Measurements from ENCODE around the gene CENPO. TPM values are rescaled to one million over a fixed set of nuclear protein-coding genes. Genes with fewer than 3 reads are reported as not detected.

The CENPO gene
- total RNA-seq, 1 experiment from 2014 or later: 42.1 TPM

DNA sequence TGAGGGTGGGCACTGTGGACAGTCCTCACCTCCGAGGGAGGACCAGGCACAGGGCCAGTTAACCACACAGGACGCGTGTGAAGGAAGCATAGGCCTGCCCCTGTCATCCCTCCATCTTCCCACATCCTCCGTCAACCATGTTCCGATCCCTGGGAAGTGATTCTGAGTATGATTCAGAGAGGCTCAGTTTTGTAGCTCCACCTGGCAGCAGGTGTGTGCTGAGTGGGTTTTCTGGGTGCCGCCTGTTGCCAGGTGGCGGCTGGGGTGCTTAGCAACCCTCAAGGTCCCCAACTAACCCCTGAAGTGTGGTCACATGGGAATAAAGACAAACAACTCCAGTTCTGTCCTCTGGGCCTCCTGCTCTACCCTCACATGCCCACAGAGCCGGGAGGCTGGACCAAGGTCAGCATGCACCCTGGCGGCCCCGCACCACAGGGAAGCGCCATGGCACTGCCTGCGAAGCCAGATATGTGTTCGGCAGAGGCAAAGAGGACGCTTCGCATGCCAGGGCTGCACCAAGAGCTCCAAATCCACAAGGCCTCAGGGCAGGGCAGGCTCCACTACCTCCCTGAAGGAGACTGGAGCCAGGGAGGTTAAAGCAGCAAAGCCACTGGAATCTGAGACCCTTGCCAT lies 66.9 kb downstream of the CENPO start:
- no peak for DNase-seq (ENCODE audit: low read depth)

DNA sequence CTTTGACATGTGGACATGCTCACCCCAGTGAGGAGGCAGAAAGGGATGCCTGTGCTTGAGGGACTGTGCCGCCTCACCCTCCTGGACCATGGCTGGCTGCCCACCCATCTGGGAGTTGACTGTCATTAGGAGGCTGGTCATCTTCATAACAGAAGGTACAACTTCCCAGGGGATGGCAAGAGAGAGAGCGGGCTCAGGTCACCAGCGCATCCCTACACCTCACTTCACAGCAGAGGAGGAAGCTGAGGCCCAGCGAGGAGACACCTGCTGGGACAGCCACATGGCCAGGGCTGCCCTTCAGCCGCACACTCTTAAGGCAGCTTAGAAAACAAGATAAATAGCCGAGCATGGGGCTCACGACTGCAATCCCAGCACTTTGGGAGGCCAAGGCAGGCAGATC lies 67.4 kb downstream of the CENPO start:
- DNase-seq (ENCODE audit: low read depth): no peak

DNA sequence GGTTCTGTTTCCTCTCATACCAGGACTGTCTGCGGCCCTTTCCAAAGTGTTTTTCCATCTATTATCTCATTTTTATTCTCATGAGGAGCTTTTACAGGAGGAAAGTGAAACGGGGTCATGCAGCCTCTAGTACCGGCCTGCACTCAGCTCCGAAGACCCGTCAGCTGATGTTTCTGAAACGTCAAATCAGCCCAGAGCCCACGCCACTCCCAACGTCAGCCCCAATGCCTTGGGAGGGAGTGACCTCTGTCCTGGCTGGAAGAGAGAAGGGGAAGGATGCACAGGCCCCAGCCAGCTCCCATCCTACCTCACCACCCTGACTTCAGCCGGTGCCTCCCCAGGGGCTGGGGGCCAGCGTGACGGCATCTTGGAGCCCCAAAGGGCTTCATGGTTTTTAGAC lies 68.3 kb downstream of the CENPO start:
- DNase-seq (ENCODE audit: low read depth): no peak

DNA sequence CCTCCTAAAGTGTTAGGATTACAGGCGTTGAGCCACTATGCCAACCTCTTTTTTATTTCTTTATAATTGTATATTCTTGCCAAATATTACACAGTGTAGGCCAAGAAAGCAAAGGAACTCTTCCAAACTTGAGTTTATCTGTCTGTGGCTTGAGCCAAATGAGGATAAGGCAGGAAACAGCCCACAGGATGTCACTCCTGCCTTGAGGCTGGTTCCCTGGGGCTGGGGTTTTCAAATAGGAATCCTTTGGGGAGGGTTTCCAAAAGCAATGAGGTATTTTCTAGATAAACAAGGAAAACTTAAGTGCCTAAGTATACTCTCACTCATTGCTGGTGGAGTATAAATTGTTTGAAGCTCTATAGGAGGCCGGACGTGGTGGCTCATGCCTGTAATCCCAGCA lies 70.4 kb downstream of the CENPO start:
- no peak for DNase-seq (ENCODE audit: low read depth)

DNA sequence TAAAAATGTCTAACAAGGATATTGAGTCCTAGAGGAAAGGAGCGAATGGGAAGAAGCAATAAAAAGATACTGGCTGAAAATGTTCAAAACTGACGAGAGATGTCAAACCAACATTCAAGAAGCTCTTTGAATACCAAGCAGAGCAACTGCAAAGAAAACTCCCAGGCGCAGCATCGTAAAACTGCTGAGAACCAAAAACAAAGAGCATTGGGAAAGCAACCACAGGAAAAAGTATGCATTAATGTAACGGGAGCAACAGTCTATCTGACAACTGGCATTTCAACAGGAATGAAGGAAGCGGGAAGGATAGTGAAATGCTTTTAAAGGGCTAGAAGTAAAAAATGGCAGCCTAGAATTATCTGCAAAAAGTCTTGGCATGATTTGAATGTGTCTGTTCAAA lies 73.7 kb downstream of the CENPO start:
- DNase-seq (ENCODE audit: low read depth): no peak

DNA sequence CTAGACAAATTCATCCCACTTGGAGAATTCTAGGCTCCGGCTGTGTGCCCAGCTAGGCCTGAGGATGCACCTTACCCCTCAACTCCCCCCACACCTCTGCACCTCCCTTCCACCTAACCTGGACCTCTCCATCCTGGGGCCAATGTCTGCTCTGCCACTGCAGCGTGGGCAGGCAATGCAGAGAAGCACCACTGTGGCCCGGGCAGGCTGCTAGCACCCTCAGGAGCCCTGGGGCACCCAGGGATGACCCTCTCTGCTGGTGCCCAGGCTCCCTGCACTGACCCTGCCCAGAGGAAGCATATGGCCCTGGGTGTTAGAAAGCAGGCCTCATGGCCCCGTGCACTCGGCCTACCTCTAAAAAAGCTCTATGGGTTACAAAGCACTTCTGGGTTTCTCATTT lies 77.2 kb downstream of the CENPO start:
- DNase-seq (ENCODE audit: low read depth): no peak

DNA sequence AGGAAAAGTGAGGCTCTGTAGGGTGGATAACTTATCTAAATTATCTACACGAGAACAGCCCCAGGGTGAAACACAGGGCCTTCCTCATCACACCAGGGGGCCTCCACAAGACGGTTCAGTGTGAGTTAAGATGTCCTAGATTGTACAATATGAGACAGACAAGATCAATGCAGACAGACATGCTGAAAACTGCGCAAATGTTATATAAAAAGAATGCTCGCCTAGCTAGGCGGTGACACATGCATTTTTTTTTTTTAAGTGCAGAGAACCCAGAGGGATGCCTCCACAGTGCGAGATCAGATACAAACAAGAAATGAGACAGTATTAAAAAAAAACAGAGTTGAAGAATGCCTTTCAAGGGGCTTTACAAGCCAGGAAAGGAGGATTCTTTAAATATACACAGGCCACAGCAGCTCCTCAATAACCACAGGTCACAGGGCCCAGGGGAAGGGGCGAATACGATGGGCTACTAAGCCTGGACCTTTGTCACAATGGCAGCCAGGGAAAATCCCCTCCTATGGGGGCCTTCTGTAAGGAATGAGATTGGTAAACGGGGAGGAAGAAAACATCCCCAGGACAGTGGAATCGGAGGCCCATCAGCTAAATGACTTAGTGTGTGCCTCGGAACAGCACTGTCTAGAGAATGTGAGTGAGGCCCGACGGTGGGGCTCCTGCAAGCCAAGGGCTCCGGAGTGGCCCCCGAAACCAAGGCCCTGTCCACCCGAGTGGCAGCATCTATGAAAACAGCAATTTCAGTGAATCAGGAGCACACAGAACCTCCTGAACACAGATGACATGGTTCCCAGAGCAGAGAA lies 77.9 kb downstream of the CENPO start:
- DNase-seq (ENCODE audit: low read depth): no peak

DNA sequence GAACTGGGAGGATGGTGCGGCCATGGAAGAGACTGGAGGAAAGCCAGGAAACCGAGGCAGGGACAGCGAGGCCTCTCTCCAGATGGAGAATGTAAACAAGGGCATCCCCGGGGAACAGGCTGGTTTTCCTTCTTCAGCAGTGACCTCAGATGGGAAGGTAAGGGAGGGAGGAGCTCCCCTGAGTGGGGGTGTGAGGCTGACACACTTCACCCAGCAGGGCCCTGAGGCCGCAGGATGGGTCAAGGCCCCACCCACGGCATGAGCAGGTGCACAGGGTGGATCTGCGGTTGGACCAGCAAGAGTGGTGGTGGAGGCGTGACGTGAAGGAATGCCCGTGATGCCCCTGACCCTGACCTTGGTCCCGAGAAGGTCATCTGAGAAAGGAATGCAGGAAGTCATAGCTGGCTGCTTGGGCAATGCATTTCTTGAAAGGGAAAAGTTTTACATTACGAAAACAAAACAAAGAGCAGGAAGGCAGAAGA lies 78.7 kb downstream of the CENPO start:
- no peak for DNase-seq (ENCODE audit: low read depth)

Other genes starting within 250 kb of the CENPO start
- 41.0 and 46.4 TPM in 2 replicates for gene PTRHD1, start within 50 bp of the CENPO start, total RNA-seq (2014; rRNA removed; shearing (Covaris generic))
- gene ADCY3, start 126.8 kb downstream of the CENPO start, total RNA-seq (2014; rRNA removed; shearing (Covaris generic)): 15.4 and 16.4 TPM in 2 replicates
- 2.3 and 6.2 TPM in 2 replicates for gene DNAJC27, start 178.5 kb downstream of the CENPO start, total RNA-seq (2014; rRNA removed; shearing (Covaris generic))
- gene EFR3B, start 248.7 kb downstream of the CENPO start, total RNA-seq (2014; rRNA removed; shearing (Covaris generic)): 2.0 and 4.3 TPM in 2 replicates

All from Daoy (cell line).